HFFc6 (cell line): ENCODE data around the gene FAM186B. TPM values are rescaled to one million over a fixed set of nuclear protein-coding genes. Genes with fewer than 3 reads are reported as not detected.

Source experiments
- DNase-seq: peaks from one replicate; pipeline ENCODE4 v3.0.0-alpha.2; 2018
- H3K27ac Mint-ChIP-seq: 2 replicates; pipeline ENCODE4 v1.8.0; 2020; ENCODE audit warnings: mild to moderate bottlenecking, mixed read lengths
- H3K27me3 Mint-ChIP-seq: 2 replicates; pipeline ENCODE4 v1.8.0; 2021; ENCODE audit warnings: mild to moderate bottlenecking, moderate library complexity, mixed read lengths; ENCODE audit not compliant: insufficient read depth
- H3K36me3 Mint-ChIP-seq: 2 replicates; pipeline ENCODE4 v1.8.0; 2021; ENCODE audit warnings: low read depth, mixed read lengths
- H3K4me1 Mint-ChIP-seq: 2 replicates; pipeline ENCODE4 v1.8.0; 2020; ENCODE audit warnings: low read depth, mixed read lengths
- H3K4me3 Mint-ChIP-seq: 2 replicates; pipeline ENCODE4 v1.8.0; 2020; ENCODE audit warnings: mild to moderate bottlenecking, moderate library complexity, mixed read lengths
- H3K9me3 Mint-ChIP-seq: 2 replicates; pipeline ENCODE4 v1.8.0; 2020; ENCODE audit warnings: mild to moderate bottlenecking, mixed read lengths
- total RNA-seq, 6 experiments: library from RNA; stranded (reverse); fragmentation: NEBNext Ultra II Directional; extraction: Animal tissue kit (Norgen Biotek cat#: 25700); gene quantifications; 2 replicates in 1 of 6; 3 replicates in 5 of 6; pipeline ENCODE4 v1.2.3, GENCODE V29; 2021
- TF ChIP-seq, protein P1 (sequence below): fragments of 200-600 bp; sonication (generic); IDR thresholded peaks from 2 replicates; pipeline ENCODE4 v1.5.0; 2021; ENCODE audit warnings: antibody characterized with exemption, mild to moderate bottlenecking

Gene FAM186B
- total RNA-seq, 6 experiments from 2014 or later: 0.21 to 0.46 (median 0.31) TPM

DNA sequence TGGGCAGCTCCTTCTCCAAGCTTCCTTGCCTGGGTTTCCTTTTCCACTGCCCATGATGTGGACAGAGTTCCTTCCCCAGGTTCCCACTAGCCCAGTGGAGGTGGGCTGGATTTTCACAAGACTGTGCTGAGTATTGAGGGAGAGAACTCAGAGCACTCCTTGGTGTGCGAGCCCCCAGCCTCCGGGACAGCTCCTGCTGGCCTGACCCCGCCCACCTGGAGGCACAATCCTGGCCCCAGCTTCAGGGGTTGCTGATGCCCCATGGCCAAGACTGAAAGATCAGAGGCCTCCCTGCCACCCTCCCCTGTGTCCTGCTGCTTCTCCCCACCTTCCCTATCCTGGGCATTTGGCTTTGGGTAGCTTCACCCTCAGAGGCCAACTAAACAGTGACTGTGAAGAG is 59.0 kb downstream of the FAM186B start:
- no peaks in the 10 kb centered on the region for H3K4me1 Mint-ChIP-seq
- no peak overlapping the region for H3K27ac Mint-ChIP-seq
- no peak overlapping the region for H3K4me3 Mint-ChIP-seq
- no peaks in the 10 kb centered on the region for H3K9me3 Mint-ChIP-seq
- TF ChIP-seq, protein P1, sequence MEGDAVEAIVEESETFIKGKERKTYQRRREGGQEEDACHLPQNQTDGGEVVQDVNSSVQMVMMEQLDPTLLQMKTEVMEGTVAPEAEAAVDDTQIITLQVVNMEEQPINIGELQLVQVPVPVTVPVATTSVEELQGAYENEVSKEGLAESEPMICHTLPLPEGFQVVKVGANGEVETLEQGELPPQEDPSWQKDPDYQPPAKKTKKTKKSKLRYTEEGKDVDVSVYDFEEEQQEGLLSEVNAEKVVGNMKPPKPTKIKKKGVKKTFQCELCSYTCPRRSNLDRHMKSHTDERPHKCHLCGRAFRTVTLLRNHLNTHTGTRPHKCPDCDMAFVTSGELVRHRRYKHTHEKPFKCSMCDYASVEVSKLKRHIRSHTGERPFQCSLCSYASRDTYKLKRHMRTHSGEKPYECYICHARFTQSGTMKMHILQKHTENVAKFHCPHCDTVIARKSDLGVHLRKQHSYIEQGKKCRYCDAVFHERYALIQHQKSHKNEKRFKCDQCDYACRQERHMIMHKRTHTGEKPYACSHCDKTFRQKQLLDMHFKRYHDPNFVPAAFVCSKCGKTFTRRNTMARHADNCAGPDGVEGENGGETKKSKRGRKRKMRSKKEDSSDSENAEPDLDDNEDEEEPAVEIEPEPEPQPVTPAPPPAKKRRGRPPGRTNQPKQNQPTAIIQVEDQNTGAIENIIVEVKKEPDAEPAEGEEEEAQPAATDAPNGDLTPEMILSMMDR: no peak
- no peaks in the 10 kb centered on the region for H3K36me3 Mint-ChIP-seq
- peaks cover 43% of the 10 kb centered on the region for H3K27me3 Mint-ChIP-seq
- DNase-seq: no peak

DNA sequence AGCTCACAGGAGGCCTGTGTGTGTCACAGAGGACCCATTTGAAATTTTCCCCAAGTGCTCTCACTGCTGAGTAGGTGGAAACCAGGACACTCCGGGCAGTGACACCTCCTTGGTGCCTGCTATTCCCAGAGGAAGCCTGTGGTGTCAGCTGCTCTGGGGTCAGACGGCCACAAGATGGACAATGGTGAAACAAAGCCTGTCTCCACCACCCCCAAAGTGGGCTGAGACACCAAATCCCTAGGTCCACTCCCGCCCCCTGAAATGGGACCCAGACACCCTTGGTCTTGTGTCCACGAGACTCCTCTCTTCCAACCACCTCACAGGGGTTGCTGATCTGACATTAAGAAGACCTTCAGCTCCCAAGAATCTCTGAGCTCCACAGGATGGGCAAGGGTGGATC is 59.6 kb downstream of the FAM186B start:
- Mint-ChIP-seq H3K4me3 (no peak overlapping the region), H3K27me3 (peaks cover 46% of the 10 kb centered on the region), H3K36me3 (no peaks in the 10 kb centered on the region), H3K4me1 (no peaks in the 10 kb centered on the region), H3K9me3 (no peaks in the 10 kb centered on the region), H3K27ac (no peak overlapping the region)
- DNase-seq: no peak
- TF ChIP-seq, protein P1: no peak

DNA sequence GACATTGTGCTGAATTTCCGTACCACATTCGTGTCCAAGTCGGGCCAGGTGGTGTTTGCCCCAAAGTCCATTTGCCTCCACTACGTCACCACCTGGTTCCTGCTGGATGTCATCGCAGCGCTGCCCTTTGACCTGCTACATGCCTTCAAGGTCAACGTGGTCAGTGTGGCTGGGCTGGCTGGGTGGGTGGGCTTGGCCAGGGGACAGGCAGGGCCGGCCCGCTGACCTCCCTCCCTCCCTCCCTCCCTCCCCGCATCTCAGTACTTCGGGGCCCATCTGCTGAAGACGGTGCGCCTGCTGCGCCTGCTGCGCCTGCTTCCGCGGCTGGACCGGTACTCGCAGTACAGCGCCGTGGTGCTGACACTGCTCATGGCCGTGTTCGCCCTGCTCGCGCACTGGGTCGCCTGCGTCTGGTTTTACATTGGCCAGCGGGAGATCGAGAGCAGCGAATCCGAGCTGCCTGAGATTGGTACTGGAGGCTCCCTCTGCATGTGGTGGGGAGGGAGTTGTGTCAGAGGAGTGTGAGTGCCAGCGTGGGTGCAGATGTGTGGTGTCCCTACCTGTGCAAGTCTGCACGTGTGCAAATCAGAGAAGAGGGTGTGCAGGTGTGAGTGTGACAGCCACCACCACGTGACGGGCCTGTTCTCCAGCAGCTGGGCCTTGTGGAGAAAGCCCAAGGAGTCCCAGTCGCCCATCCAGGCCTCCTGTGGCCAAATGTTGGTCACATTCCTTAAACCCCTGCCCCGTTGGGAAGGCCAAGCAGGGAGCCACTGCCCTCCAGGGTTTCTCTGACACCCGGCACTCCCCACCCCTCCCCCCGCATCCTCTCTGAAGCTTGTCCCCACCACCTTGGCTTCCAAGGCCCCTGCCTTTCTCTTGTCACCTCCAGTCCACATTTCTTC is 61.3 kb downstream of the FAM186B start:
- Mint-ChIP-seq H3K27ac (no peak overlapping the region), H3K9me3 (no peaks in the 10 kb centered on the region), H3K27me3 (peaks cover 47% of the 10 kb centered on the region), H3K4me1 (no peaks in the 10 kb centered on the region), H3K4me3 (no peak overlapping the region), H3K36me3 (no peaks in the 10 kb centered on the region)
- no peak for DNase-seq
- TF ChIP-seq, protein P1: no peak

DNA sequence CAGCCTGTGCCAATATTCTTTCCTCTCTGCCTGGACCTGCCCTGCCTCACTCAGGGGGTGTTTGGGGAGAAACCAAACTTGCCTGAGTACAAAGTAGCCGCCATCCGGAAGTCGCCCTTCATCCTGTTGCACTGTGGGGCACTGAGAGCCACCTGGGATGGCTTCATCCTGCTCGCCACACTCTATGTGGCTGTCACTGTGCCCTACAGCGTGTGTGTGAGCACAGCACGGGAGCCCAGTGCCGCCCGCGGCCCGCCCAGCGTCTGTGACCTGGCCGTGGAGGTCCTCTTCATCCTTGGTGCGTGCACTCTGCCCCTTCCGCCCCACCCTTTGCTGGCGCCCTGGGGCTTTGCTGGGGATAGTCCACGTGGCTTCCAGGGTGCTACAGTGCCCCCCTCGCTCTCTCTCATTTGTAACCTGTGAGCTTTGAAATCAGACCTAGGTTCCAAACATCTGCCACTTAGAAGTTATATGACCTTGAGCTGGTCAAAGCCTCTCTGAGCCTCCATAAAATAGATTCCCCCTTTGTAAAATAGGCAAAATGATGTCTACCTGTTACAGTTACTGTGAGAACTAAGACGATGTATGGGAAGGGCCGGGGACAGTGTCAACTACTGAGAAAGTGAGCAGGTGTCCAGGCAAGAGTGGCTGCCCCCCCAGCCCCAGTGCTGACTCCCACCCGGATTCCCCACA is 62.1 kb downstream of the FAM186B start:
- no peaks in the 10 kb centered on the region for H3K9me3 Mint-ChIP-seq
- H3K27ac Mint-ChIP-seq: no peak overlapping the region
- TF ChIP-seq, protein P1: no peak
- H3K4me1 Mint-ChIP-seq: no peaks in the 10 kb centered on the region
- H3K4me3 Mint-ChIP-seq: no peak overlapping the region
- H3K36me3 Mint-ChIP-seq: no peaks in the 10 kb centered on the region
- H3K27me3 Mint-ChIP-seq: peaks cover 45% of the 10 kb centered on the region
- DNase-seq: no peak

DNA sequence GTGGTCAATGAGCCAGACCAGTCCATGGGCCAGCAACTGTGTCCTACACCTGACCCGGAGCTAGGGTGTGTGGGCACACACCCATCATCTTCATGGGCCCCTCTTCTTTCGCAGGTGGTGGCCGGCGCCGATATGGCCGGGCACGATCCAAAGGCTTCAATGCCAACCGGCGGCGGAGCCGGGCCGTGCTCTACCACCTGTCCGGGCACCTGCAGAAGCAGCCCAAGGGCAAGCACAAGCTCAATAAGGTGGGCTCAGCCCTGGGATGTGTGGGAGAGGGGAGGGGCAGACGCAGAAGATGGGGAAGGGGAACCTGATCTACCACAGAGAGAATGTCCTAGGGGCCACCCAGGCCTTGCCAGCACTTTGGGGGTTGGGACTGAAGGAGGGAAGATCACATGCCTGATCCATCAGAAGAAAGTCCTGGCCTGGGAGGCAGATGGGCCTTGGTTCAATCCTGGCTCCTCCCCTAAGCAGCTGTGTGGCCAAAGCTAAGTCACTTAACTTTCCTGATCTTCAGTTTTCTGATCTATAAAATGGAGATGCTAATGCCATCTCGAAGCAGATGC is 62.8 kb downstream of the FAM186B start:
- no peak overlapping the region for H3K27ac Mint-ChIP-seq
- no peaks in the 10 kb centered on the region for H3K9me3 Mint-ChIP-seq
- H3K4me1 Mint-ChIP-seq: 0 out of 2 replicates have a peak, but pooled peaks cover under 1% of the 10 kb centered on the region
- peaks cover 41% of the 10 kb centered on the region for H3K27me3 Mint-ChIP-seq
- H3K36me3 Mint-ChIP-seq: no peaks in the 10 kb centered on the region
- TF ChIP-seq, protein P1: no peak
- DNase-seq: no peak
- H3K4me3 Mint-ChIP-seq: no peak overlapping the region
